Measurements from ENCODE around the gene NEURL1B.
"Not testable (repeated sequence)": the region's sequence is repeated elsewhere in the genome, so short reads cannot be mapped to it uniquely, and the experiment has no call there.

NEURL1B gene

DNA sequence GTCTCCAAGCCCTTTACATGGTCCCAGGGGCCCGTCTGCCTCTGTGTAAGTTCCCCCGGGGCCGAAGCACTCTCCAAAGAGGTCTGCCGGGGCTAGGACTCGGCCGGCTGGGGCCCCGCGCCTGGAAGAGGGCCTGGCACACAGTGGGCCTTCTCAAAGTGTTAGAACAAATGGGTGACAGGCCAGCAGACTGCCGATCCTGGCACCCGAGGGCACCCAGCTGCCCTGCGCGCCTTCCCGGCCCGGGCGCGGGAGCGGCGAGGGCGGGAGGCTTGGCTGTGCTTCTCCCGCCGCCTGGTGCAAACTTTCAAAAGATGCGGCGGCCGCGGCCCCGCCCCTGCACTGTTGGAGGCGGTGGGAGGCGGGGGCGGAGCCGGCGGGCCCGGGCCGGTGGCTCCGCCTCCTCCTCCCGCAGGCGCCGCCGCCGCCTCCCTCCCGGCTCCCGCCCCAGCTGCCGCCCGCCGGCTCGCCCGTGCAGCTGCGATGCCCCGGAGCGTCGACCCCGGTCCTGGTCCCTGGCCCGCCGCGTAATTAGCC is at the start of gene NEURL1B:
TSS of gene NEURL1B (plus strand) at position 442 of the 537 bp plus-strand sequence. CDS start 144 bp downstream, outside the sequence.
- peak within 1 kb of the TSS; percentile 66 for H3K4me3 ChIP-seq (ENCODE audit: low read depth, low read length)

- H3K4me3 ChIP-seq (ENCODE audit: low read depth, low read length): no peak overlapping the region
Measured at GRCh38 chr5:172591636-172592035, 49.4 kb upstream of the NEURL1B start.

DNA sequence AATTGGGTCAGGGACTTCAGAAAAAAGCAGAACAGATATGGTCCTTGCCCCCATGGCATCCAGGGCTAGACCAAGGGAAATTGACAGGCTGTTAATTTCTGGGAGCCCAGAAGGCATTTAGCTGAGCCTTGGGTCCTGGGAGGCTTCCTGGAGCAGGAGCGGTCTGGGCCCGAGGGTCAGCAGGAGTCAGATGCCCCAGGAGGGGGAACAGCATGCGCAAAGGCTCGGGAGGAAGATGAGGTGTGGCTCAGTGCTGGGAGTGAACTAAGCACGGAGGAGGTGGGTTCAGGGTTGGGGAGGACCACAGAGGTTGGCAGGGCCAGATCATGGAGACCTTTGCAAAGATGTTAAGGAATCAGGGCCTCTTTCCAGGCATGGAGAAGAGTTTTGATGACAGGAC is 48.2 kb upstream of the NEURL1B start:
- H3K4me3 ChIP-seq (ENCODE audit: low read depth, low read length): no peak overlapping the region

DNA sequence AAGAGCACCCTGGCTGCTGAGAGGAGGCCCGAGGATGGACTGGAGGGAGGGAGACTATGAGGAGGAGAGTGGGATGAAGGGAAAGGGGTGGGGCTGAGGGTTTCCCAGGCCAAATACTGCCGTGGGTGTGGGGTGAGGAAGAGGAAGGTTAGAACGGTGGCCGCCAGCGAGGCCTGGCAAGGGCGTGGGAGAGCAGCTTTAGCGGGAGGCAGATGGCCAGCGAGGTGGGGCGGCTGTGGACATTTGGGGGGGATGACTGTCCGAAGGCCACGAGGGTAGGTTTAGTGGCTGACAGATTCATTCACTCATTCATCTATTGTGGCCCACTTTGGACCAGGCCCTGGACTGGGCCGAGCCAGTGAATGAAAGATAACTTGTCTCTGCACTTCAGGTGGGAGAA is 47.8 kb upstream of the NEURL1B start:
- H3K4me3 ChIP-seq (ENCODE audit: low read depth, low read length): no peak overlapping the region

DNA sequence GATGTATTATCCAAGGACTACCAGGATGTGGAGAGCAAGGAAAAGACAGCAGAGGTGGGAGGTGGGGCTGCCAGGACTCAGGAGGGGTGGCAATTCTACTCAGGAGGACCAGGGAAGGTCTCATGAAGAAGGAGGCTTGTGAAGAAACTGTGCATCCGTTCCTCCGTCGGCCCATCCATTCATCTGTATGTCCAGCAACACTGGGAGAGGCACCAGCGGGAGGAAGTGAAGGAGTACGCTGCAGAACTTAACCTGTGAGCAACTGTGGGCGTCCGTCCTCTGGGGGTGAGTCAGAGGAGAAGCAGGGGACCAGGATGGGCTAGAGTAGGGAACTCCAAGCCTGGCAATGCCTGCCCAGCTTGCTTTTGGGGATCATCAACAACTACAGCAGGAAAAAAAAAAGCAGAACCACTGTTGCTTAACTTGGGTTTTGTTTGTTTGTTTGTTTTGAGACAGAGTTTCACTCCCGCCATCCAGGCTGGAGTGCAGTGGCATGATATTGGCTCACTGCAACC is 47.3 kb upstream of the NEURL1B start:
- H3K4me3 ChIP-seq (ENCODE audit: low read depth, low read length): no peak overlapping the region

DNA sequence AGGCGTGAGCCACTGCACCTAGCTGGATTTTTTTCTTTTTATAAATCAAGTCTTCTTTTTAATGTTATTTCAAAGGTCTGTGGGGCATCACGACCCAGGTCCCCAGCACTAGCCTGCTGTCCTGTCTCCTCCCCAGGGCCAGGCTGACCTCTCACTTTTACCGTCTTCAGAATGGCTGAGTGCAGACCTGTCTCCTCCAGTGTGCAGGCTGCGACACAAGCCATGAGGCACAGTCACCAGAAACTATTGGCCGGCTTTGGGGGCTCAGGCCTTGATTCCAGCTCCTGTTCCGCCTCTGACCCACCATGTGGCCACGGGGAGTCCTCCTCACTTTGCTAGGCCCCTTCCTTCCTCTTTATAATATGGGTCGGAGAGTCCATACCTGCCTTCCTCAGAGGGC is 46.6 kb upstream of the NEURL1B start:
- H3K4me3 ChIP-seq (ENCODE audit: low read depth, low read length): no peak overlapping the region

DNA sequence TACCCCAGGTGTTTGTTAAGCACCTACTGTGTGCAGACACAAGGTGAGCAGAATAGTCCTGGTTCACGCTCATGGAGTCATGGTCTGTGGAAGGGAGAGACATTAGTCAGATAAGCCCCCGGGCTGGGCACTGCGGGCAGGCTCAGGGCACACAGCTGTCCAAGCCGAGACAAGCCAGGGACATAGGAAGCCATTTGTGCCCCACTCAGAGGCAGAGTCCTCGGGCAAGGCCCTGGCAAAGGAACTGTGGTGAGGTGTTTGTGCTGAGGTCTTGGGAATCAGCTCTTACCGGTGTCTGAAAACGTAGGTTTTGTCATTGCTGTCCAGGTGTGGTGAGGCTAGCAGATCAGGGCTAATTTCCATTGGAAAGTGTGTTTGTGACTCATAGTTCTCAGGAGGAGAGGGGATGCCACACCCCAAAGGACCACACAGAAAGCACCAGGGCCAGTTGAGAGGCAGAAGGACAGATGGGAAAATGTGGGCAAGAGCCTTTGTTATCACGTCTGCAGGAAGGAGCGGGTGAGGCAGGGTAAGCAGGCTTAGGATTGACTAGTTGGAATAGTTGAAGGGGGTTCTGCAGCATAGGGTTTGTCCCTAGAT is 46.1 kb upstream of the NEURL1B start:
- no peak overlapping the region for H3K4me3 ChIP-seq (ENCODE audit: low read depth, low read length)

DNA sequence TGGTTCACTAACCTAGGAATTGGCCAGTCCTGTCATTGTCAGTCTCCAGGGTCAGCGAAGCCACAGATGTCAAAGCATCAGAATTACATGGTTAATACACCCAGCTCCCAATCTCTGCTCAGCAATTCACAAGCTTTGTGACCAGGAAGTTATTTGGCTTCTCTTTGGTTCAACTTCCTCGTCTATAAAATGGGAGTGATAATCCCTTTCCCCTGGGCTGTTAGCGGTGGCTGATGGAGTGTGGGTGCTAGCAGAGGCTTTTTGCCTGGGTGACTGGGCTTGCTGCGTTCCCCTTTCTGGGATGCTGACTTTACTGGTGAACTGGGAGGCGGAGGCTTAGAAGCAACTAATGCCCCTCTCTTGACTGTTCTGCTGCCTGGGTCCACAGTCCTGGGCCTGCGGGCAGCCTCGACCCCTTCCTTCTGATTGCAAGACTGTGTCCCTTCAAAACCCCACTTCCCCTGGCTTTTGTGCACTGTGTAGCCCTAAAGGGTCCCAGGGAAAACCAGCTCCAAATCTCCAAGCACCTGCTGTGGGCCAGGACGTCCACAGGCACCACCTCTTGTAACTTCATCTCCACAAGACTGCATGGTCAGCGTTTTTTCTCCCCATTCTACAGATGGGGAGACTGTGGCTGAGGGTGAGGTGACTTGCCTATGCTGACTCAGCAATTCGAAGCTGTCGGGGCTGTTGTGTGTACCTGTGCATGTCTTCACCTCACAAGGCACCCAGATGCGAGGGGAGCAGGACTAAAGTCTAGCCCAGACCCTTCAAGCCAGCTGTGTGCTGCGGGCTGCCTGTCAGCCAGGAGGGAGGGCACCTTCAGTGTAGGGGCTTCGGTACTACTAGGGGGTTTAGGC is 45.2 kb upstream of the NEURL1B start:
- H3K4me3 ChIP-seq (ENCODE audit: low read depth, low read length): no peak overlapping the region

DNA sequence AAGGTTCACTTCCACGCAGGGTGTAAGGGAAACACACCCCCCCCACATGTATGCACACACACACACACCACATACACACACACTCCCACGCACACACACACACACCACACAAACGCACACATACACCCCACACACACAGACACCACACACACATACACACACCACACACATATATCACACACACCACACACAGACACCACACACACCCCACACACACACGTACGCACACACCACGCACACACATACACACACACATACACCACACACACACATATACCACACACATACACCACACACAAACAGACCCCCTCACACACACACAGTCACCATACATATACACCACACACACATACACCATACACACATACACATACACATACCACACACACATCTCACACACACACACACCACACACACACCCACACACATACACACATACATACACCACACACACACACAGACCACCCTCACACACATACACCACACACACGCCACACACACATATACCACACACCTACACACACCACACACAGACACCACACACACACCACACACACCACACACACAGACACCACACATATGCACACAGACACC is 44.3 kb upstream of the NEURL1B start:
- no peak overlapping the region for H3K4me3 ChIP-seq (ENCODE audit: low read depth, low read length)

DNA sequence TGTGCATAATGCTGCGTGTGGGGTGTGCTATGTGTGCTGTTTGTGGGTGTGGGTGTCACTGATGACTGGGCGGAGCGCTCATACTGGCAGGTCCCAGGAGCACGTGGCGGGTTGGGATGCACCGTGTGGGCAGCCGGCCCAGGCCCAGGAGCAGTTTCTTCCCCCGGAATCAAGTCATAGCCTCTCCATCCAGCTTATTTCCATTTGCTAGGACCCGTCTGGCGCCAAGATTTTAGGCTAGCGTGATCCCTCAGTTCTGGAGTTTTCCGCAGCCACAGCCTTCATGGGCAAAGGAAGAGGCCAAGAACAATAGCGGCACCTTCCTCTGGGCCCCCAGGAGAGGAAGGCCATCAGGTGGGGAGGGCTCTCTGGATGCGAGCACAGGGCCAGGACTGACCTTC is 43.3 kb upstream of the NEURL1B start:
- no peak overlapping the region for H3K4me3 ChIP-seq (ENCODE audit: low read depth, low read length)

- H3K4me3 ChIP-seq (ENCODE audit: low read depth, low read length): no peak overlapping the region
Measured at GRCh38 chr5:172598251-172599203, 42.5 kb upstream of the NEURL1B start.

DNA sequence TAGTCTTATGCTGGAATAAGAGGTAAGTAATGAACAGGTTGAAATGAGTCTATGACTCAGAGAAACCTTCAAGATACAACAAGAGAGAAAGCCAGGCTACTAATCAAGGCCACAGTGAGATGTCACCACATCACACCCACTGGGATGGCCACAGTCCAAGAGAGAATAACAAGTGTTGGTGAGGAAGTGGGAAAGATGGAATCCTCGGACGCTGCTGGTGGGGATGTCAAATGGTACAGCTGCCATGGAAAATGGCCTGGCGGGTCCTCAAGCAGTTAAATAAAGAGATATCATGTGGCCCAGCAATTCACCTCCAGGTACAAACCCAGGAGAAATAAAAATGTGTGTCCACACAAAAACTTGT is 41.9 kb upstream of the NEURL1B start:
- H3K4me3 ChIP-seq (ENCODE audit: low read depth, low read length): no peak overlapping the region

- no peak overlapping the region for H3K4me3 ChIP-seq (ENCODE audit: low read depth, low read length)
Measured at GRCh38 chr5:172600571-172600970, 40.5 kb upstream of the NEURL1B start.

DNA sequence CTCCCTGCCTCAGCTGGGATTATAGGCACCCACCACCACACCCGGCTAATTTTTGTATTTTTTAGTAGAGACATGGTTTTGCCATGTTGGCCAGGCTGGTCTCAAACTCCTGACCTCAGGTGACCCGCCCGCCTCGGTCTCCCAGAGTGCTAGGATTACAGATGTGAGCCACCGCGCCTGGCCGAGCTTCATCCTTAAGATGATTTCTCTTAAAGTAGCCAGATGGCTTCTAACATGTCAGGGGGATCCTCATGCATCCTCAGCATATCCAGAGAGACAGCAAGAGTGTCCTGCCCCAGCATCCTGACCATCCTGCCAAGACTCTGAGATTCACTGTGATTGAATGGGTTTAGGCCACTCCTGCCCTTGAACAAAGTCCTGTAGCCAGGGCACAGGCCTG is 39.5 kb upstream of the NEURL1B start:
- not testable (repeated sequence) for H3K4me3 ChIP-seq (ENCODE audit: low read depth, low read length)

DNA sequence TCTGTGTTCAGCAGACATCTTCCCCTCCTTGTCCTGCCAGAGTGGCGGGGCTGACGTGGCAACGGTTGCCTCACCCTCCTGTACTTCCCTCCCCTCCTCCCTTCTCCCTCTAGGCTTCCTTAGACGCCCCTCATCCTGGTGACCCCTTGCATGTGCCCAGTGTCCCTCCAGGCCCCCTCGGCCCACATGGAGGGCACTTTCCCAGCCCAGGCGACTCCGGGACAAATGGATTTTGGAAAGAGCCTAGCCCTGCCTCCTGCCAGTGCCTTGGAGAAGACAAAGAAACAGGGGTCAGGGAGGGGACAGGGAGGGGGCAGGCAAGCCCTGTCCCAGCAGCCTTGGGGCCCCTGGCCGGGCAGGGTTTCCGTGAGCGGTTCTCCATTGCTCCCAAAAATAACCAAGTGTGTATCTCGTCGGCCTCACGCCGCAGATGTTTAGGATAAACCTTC is 38.3 kb upstream of the NEURL1B start:
- H3K4me3 ChIP-seq (ENCODE audit: low read depth, low read length): no peak overlapping the region

GRCh38 chr5:172603251-172603806 is 37.7 kb upstream of the NEURL1B start:
- H3K4me3 ChIP-seq (ENCODE audit: low read depth, low read length): no peak overlapping the region

DNA sequence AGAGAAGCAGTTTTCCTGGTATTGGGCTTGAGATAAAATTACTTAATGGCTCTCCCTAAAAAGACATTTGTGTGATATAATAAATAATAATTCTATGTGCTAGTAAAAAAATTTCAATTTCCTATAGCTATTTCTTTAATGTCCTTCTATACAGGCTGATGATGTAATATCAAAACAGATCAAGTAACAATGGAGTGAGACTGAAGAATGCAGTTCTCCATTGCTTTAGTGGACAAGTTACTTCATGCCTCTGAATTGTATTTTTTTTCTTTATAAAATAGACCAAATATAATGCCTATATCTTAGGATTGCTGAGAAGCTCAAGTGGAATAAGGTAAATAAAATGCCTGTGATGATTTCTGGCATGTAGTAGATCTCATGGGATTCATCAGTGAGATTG is 35.6 kb upstream of the NEURL1B start:
- no peak overlapping the region for H3K4me3 ChIP-seq (ENCODE audit: low read depth, low read length)

DNA sequence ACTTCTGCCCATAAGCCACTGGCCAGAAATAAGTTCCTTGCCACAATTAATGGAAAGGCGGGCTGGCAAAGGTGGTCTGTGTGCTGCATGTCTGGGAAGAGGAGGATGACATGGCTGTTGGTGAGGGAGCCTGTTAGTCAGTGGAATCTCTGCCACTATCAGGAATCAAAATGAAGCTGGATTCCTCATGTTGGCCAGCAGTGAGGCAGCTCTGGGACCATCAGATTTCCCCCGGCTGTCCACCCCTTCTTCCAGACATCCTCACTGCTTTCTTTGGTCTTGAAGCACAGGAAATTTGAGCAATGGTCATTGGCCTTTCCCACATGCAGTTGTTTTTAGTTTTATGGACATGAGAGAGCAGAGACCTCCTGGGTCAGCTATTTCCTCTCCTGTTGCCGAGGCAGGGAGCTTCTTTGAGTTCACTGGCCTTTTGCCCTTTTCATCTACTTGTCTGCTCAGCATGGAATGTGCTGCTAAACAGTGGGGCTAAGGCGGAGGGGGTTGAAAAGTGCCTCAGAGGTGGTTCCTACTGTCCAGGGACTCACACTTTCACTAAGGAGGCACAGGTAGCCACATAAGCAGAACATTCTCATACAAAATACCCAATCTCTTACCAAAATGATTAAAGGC is 34.8 kb upstream of the NEURL1B start:
- no peak overlapping the region for H3K4me3 ChIP-seq (ENCODE audit: low read depth, low read length)

- no peak overlapping the region for H3K4me3 ChIP-seq (ENCODE audit: low read depth, low read length)
Measured at GRCh38 chr5:172607213-172607793, 33.8 kb upstream of the NEURL1B start.
